C4-2B (cell line): ENCODE measurements around the gene FGGY.

Source experiments
- ZFX ChIP-seq: fragments of 450-650 bp; IDR thresholded peaks from 2 replicates; pipeline ENCODE4 v1.6.1; 2017
- TF ChIP-seq, protein P1 (sequence below): fragments of 450-650 bp; conservative IDR thresholded peaks from 2 replicates; pipeline ENCODE4 v1.5.1; 2017; ENCODE audit warnings: mild to moderate bottlenecking

DNA sequence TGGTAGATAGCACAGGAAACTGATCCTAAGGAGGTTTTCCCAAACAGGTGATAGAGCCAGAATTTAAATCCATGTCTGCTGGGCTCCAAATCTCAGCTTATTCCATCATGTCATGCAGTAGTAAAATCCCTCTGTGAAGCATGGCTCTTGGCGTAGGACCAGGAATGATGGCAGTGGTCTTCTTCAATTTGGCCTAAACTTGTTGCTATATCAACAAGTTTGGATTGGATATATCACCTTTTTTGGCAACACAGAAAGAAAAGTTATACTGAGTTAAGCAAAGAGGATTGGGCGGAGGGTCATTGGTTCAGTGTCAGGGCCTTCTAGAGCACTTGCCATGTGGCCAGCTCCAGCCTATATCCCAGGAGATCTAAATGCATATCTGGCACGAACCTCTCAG is 52.2 kb downstream of the FGGY start:
- TF ChIP-seq, protein P1, sequence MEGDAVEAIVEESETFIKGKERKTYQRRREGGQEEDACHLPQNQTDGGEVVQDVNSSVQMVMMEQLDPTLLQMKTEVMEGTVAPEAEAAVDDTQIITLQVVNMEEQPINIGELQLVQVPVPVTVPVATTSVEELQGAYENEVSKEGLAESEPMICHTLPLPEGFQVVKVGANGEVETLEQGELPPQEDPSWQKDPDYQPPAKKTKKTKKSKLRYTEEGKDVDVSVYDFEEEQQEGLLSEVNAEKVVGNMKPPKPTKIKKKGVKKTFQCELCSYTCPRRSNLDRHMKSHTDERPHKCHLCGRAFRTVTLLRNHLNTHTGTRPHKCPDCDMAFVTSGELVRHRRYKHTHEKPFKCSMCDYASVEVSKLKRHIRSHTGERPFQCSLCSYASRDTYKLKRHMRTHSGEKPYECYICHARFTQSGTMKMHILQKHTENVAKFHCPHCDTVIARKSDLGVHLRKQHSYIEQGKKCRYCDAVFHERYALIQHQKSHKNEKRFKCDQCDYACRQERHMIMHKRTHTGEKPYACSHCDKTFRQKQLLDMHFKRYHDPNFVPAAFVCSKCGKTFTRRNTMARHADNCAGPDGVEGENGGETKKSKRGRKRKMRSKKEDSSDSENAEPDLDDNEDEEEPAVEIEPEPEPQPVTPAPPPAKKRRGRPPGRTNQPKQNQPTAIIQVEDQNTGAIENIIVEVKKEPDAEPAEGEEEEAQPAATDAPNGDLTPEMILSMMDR = no peak
- no peak for TF ChIP-seq ZFX
